Occipital lobe (tissue), 2 donors: ENCODE results near the gene SLC6A19. TPM values are rescaled to one million over a fixed set of nuclear protein-coding genes. Genes with fewer than 3 reads are reported as not detected.

Experiments
- DNase-seq: peaks from one replicate; lab custom pipeline; 2025; lab: John Stamatoyannopoulos, UW
- total RNA-seq: library from RNA; depleted of rRNA; stranded (reverse); fragments of >200 nt; gene quantifications from one replicate; pipeline ENCODE4 v1.2.3, GENCODE V29; 2014

SLC6A19 gene
- total RNA-seq, 1 donor from 2014 or later, result not detected

- no peak for DNase-seq
Observed at GRCh38 chr5:1242733-1243486, 41.5 kb downstream of the SLC6A19 start.

DNA sequence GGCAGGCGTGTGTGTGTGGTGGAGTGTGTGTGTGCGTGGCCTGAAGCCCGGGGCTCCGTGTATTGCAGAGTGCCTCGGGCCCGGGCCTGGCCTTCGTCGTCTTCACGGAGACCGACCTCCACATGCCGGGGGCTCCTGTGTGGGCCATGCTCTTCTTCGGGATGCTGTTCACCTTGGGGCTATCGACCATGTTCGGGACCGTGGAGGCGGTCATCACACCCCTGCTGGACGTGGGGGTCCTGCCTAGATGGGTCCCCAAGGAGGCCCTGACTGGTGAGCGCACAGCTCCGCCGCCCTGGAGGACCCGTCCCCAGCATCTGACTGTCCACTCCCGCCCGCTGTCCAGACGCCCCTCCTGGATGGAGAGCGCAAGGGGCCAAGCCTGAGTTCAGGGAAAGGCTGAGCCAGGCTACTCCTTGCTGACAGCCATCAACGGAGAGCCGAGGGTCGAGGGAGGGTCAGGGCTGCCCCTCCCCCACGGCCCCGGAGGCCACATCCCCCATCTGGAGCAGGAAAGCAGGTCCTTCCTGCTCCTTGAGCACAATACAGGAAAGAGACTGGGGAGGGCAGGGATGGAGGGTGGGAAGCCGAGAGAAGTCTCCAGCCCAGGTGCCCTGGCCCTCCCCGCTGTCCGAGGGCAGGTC, 42.2 kb downstream of the SLC6A19 start:
- no peak for DNase-seq

- DNase-seq, result no peak
Observed at GRCh38 chr5:1244255-1244654, 42.9 kb downstream of the SLC6A19 start.

- no peak for DNase-seq
Observed at GRCh38 chr5:1244976-1245375, 43.6 kb downstream of the SLC6A19 start.

- DNase-seq, result peak; percentile 18
Observed at GRCh38 chr5:1245905-1246576, 44.6 kb downstream of the SLC6A19 start.

- DNase-seq, result no peak
Observed at GRCh38 chr5:1246711-1247431, 45.5 kb downstream of the SLC6A19 start.

DNA sequence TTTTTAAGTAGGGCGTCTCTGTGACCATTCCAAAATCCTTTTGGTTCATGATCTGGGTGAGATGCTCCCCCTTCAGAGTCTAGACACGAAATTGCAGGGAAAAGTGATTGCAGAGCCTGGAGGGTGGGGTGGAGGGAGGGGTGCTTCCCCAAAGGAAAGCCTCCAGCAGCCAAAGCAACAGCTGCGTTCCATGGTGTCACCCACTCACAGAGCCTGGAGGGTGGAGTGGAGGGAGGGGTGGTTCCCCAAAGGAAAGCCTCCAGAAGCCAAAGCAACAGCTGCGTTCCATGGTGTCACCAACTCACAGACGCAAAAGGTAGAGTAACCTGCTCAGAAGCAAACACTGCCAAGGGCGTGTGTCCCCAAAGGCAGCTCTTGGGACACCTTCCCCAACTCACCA, 46.4 kb downstream of the SLC6A19 start:
- DNase-seq, result no peak

GRCh38 chr5:1249366-1250280, 48.2 kb downstream of the SLC6A19 start:
- no peak for DNase-seq

DNA sequence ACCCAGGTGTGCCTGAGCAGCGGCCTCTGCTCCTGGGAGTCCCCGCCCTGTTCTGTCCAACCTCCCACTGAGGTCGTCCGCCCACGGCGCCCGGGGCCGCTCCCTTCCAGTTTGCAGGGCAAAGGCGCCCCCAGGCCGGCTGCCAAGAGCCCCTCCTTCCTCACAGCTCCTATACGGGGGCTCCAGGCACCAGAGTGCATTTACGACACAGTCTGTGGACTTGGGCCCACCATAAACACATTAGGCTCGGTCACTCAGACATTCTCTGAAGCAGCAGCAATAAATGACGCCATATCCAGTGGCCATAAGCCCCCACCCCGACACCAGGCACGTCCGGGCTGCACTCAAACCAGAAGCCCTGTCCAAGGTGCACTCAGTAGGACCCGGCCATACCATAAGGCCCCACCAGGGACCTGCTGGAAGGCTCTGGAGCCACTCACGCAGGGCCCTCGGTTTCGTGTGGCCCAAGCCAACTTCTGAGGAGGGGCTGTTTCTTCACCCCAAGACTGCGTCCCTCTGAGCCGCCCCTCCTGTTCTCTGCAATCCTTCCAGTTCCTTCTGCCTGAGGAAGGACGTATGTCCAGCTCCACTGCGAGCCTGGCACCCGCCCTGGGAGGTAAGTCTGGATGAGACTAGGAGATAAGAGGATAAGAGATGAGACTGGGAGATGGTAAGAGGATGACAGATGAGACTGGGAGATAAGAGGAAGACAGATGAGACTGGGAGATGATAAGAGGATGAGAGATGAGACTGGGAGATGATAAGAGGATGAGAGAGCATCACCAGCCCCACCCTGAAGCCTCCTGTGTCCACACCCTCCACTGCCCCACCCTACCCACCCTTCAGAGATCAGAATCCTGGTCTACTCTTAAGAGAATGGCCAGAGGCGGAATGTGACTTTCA, 50.5 kb downstream of the SLC6A19 start:
- no peak for DNase-seq

- DNase-seq, result no peak
Observed at GRCh38 chr5:1252681-1253080, 51.3 kb downstream of the SLC6A19 start.

DNA sequence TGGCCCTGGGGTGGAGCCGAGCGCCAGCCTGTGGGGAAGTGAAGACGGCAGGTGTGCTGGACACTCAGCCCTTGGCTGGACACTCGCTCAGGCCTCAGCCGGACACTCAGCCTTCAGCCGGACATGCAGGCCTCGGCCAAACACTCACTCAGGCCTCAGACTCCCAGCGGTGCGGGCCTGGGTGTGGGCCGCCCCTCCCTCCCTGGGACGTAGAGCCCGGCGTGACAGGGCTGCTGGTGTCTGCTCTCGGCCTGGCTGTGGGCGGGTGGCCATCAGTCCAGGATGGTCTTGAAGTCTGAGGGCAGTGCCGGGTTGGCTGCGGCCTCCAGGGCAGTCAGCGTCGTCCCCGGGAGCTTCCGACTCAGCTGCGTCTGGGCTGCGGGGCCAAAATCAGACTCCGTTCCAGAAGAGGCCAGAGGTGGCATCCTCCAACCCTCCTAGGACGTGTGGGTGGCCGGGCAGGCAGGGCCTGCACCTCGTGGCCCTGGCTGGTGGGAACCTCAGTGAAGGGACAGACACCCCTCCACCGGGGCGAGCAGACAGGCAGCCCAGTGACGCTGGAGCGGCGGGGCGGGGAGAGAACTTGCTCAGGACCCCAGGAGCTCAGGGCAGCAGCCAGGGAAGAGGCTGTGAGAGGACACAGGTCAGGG, 52.2 kb downstream of the SLC6A19 start:
- DNase-seq, result no peak

GRCh38 chr5:1254196-1254595, 52.8 kb downstream of the SLC6A19 start:
- no peak for DNase-seq

GRCh38 chr5:1255081-1255561, 53.7 kb downstream of the SLC6A19 start:
- DNase-seq, result no peak

DNA sequence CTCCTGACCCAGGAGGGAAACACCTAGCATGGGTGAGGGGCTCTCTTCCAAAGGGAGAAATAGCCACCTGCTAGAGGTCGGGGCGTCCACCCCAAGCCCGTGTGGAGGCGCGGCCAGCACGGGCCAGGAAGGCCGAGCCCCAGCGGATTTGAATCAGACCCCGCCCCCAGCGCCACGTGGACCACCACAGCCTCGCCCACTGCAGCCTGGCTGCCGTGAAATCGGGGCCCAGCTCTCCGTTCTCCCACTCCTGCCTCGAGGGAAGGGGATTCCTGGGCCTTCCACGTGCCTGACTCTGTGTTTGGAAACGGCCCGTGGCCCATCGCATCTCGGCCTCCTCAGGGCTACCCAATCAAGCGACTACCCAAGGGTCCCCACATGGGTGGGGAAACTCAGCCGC, 55.4 kb downstream of the SLC6A19 start:
- no peak for DNase-seq

GRCh38 chr5:1257363-1257762, 56.0 kb downstream of the SLC6A19 start:
- DNase-seq, result no peak

GRCh38 chr5:1257841-1258240, 56.4 kb downstream of the SLC6A19 start:
- no peak for DNase-seq

- DNase-seq, result no peak
Observed at GRCh38 chr5:1259806-1260480, 58.5 kb downstream of the SLC6A19 start.

GRCh38 chr5:1261643-1262042, 60.2 kb downstream of the SLC6A19 start:
- DNase-seq, result no peak

DNA sequence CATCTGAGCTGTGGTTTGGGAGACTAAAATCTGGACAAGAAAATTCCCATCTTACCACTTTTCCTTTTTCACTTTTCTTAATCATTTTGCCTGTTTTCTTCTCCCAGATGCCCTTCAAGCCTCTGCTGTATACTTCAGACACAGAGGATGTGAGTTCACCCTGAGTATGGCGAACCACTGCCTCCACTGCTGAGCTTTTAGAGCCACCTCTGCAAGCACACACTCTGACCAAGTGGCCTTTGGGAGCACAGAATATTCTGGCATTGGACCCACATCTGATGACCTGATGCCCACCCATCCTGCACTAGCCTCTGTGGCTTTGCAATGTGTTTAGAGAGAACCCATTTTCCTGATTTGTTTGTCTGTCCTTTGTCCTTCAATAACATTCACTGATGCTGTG, 61.0 kb downstream of the SLC6A19 start:
- no peak for DNase-seq
